ENCODE data around the gene SPRR5. TPM values are rescaled to one million over a fixed set of nuclear protein-coding genes. Genes with fewer than 3 reads are reported as not detected.

Gene SPRR5, protein sequence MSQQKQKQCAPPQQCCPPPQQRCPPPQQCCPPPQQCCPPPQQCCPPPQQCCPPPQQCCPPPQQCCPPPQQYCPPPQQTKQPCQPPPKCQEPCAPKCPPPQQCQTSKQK
- total RNA-seq (ENCODE audit: insufficient read depth, low replicate concordance): not detected

- no peak for DNase-seq (ENCODE audit: low spot score)
Measured at GRCh38 chr1:152946651-152947256, at the start of gene SPRR5. Gene SPRR5 (plus strand): TSS chr1:152947206. CDS start chr1:152948555, 1,349 bp downstream.

- no peak for DNase-seq (ENCODE audit: low spot score)
Measured at GRCh38 chr1:152899027-152899426, 48.0 kb upstream of the SPRR5 start.

- DNase-seq (ENCODE audit: low spot score): peak; percentile 6
Measured at GRCh38 chr1:152899883-152900282, 47.1 kb upstream of the SPRR5 start.

DNA sequence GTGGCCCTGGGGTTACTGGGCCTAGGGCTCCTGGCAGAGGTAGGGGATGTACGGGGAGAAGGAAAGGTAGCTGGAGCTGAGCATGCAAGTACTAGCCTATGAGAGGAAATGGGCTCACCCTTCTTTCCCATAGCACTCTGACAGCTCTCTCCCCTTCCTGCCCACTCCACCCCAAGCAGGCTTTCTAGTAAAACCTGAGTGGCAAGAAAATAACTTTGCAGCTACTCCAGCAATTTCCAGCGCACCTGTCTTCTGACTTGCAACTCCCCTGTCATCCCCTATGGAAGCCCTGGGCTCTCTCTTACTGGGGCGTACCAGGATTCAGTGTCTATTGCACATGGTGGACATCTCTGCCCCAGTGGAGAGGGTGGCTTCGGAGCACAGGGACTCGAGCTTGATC, 45.4 kb upstream of the SPRR5 start:
- peak; percentile 54 for DNase-seq (ENCODE audit: low spot score)

DNA sequence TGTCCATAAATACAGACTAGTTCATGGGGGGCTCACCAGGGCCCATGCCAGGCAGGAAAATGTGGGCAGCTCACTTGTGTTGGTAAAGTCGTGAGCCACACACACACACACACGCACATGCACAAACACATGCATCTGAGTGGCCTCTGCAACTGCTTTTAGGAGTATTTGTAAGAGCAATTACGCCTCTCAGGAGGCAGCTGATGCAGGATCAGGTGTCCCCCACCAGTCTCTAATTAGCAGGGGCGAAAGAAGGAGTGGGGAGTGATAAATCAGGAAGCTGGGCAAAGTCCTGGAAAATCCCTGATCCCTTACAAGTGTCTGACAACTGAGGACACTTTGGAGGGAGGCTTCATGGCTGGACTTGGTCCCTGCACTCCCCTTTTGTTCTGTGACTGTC, 44.4 kb upstream of the SPRR5 start:
- DNase-seq (ENCODE audit: low spot score): no peak

DNA sequence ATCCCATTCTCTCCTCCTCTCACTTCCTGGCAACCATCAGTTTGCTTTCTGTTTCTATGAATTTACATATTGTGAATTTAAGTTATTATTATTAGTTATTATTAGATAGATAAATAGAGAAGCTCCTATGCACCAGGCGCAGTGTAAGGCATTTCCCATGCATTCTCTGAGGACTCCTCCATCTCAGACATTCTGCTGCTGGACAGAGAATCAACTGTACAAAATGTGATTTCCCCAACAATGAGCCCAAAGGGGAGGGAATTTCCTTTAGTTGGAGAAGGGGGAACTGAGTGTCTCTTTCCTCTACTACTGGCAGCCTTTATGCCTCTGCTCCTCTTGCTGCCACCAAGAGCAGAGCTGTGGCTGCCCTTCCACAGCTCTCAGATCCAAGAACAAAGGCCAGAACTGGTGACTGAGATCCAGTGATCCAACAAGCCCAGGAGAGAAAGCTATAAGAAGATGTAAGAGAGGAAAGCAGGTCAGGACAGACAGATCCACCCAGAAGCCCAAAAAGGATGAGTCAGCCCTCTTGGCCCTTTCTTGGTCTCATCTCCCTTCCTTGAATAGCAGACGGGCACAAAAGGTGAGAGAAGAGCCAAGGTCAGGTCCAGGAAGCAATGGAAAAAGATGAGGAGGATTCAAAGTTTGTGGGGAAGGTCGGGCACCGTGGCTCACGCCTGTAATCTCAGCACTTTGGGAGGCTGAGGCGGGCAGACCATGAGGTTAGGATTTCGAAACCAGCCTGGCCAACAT, 42.1 kb upstream of the SPRR5 start:
- no peak for DNase-seq (ENCODE audit: low spot score)

- peak; percentile 79 for DNase-seq (ENCODE audit: low spot score)
Measured at GRCh38 chr1:152906023-152906565, 40.9 kb upstream of the SPRR5 start.

GRCh38 chr1:152907686-152908601, 39.1 kb upstream of the SPRR5 start, which contains the start of gene IVL:
Gene IVL (plus strand): TSS chr1:152908546. CDS start chr1:152909798, 1,252 bp downstream.
- no peak for DNase-seq (ENCODE audit: low spot score)

DNA sequence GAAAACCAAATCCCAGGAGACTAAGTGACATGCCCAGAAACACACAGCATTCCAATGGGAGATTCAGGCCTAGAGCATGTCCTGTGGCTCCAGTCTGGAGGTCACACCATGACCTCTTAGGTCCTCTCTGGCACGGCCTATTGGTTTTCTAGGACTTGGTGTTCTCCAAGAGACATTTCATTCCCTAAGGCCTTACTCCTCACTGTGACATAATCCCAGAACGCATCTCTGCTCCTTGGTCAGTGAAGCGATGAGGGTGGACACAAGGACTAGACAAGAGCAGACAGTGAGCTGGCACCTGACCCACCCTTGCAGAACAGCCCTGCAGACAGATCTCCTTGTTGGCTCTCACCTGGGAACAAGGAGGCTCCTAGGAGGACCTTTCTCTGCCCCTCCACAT, 37.8 kb upstream of the SPRR5 start:
- no peak for DNase-seq (ENCODE audit: low spot score)

DNA sequence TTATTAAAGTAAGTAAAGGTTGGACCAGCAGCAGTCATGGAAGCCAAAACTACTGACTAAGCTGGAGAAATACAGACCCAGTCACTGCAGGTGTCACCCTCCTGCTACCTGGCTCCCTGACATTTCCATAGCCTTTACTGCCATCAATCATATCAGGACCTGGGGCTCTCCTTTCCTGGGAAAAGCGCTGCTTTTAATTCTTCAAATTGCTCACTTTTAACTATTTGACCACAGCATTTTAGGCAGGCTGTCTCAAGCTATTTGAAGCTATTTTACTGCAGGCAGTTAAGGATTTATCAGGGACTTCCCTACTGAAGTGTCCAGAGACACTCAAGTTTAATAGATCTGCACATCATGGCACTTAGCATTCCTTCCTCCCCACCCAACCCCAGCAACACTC, 34.5 kb upstream of the SPRR5 start:
- no peak for DNase-seq (ENCODE audit: low spot score)

DNA sequence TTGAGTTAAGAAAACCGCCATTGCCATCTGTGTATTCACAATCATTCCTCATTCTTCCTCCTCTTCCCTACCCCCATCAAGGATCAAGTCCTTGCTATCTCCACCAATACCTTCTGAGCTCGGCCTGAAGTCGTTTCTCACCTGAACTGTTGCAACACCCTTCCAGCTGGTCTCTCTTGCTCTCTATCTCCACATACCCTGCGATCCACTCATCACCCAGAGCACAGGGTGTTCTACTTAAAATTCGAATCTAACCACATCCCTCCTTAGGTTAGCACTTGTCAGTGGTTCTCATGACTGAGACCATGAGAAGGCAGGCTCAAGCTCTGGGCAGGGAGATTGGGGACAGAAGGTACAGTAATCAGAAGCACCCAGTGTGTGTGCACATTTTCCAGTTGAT, 34.1 kb upstream of the SPRR5 start:
- no peak for DNase-seq (ENCODE audit: low spot score)

GRCh38 chr1:152917794-152918193, 29.2 kb upstream of the SPRR5 start:
- DNase-seq (ENCODE audit: low spot score): peak; percentile 28

DNA sequence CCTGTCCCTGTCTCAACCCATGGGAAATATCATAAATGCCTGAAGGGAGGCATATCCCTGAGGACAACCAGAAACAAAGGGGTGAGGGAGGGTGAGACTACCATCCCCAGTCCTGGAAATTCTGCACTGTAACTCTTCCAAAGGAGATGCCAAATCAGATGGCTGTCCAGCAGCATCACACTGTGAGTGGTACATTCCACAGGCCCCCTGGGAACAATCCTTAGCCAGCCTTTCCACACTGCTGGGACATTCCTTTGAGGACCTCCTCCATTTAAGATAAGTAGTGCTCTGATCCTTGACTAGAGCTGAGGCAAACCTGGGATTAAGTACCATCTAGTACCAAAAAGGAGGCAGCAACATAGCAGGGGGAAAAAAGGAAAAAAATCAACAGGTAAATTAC, 27.9 kb upstream of the SPRR5 start:
- no peak for DNase-seq (ENCODE audit: low spot score)

- DNase-seq (ENCODE audit: low spot score): no peak
Measured at GRCh38 chr1:152924191-152924590, 22.8 kb upstream of the SPRR5 start.

GRCh38 chr1:152926091-152926490, 20.9 kb upstream of the SPRR5 start:
- no peak for DNase-seq (ENCODE audit: low spot score)

- no peak for DNase-seq (ENCODE audit: low spot score)
Measured at GRCh38 chr1:152928671-152929070, 18.3 kb upstream of the SPRR5 start.

DNA sequence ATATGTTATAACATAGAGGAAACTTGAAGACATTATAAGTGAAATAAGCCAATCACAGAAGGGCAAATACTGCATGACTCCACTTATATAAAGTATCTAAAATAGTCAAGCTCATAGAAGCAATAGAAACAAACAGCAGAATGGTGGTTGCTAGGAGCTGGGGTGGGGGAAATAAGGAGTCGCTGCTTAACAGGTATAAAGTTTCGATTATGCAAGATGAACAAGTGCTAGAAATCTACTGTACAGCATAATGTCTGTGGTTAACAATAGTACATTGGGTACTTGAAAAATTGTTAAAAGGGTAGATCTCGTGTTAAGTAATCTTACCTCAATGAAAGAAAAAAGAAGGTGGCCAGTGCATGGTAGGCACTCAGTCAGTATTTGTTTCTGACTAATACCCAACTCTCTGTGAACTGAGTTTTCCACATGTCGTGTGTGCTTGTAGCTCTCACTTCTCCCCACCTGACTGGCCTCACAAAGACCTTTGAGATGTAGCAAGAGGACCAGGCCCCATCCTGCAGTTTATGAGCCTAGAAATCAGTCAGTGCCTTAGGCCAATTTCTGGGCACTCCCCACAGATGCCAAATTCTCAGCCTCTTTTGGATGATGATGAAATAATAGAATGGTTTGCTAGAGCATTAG, 14.7 kb upstream of the SPRR5 start:
- no peak for DNase-seq (ENCODE audit: low spot score)

DNA sequence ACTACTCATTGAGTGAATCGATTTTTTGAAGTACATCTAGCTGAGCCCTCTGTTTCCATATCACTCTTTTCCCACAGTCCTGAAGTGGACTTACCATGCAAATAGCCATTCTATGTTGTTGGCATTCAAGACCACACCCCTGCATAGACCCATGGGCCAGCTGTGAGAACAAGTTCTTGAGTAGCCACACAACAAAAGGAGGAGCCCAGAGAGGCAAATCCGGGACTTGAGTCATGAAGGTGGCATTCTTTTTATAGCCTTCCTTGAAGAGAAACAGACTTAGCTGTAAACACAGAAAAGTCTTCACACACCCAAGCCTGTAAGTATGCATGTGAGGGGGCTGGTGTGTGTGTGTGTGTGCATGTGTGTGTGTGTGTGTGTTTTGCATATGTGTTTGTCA, 13.8 kb upstream of the SPRR5 start:
- no peak for DNase-seq (ENCODE audit: low spot score)

GRCh38 chr1:152940614-152941013, 6.4 kb upstream of the SPRR5 start:
- DNase-seq (ENCODE audit: low spot score): no peak

DNA sequence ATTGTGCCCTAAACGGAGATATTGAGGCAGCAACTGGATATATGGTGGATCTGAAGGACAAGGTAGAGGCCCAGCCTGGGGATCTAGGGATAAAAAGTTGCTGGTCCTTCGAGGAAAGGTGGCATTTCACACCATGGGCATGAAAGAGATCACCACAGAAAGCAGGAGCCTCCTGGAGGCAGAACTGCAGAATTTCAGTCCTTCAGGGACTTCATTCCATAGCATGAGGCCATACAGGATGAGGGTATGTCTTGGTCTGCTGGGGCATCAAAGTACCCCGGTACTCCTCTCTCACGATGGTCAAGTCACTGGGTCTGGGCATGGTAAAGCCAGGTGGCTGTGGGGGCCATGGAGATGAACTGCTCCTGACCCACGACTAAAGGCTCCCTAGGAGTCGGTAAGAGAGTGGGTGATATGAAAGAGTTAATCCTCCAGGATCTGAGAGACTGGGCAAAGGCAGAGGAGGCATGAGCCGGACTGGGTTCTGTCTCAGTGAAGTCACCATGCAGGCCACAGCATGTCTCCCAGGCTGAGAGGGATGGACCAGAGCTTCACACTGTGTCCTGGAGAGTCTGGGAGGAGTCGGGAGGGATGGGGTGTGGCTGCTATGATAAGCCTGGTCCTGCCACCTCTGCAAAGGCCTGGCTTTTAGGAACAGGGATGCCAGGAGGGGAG, 5.8 kb upstream of the SPRR5 start:
- DNase-seq (ENCODE audit: low spot score): no peak

GRCh38 chr1:152942161-152942560, 4.8 kb upstream of the SPRR5 start:
- no peak for DNase-seq (ENCODE audit: low spot score)
